HG03097 (cell line): ENCODE data around the gene POU2AF2.

Source experiments
- ATAC-seq: cut with Tn5 transposase; IDR thresholded peaks from one replicate; pipeline ENCODE4 v1.9.1; 2021; ENCODE audit not compliant: unreplicated experiment, low FRiP score

Gene POU2AF2

DNA sequence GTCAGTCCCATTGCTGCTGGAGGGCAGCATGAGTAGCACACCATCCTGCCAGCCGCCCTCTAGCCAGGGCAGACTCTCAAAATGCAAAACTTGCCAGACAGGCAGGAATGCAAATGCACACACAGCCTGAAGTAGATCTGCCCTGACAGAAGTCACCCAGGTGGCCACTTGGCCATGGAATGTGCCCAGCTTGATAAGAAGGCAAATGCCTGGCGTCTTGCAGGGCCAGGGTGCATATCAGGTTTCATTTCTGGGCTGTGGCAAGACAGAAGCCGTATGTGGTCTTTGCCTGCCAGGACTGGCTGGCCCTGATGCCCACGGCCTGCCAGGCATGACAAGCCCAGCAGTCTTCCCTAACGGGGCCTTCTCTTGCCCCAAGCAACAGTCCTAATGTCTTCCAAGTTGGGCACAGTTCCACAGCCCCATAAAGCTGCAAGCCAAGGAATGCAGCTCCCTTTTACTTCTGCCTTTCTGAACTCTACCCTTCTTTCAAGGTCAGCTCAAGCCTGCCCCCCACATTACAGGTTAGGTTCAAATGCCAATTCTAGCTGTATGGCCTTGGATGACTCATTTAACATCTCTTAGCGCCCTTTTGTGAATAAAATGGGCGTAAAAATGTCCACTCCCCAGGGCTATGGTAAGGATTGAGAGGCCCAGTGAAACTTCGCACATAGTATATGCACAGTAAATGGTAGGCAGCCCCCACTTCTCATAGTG is 82.5 kb downstream of the POU2AF2 start:
- ATAC-seq, result no peak

GRCh38 chr11:111329306-111330204 is 84.0 kb downstream of the POU2AF2 start:
- no peak for ATAC-seq

- ATAC-seq, result no peak
Measured at GRCh38 chr11:111330234-111330893, 84.8 kb downstream of the POU2AF2 start.

GRCh38 chr11:111331711-111332479 is 86.4 kb downstream of the POU2AF2 start:
- no peak for ATAC-seq

DNA sequence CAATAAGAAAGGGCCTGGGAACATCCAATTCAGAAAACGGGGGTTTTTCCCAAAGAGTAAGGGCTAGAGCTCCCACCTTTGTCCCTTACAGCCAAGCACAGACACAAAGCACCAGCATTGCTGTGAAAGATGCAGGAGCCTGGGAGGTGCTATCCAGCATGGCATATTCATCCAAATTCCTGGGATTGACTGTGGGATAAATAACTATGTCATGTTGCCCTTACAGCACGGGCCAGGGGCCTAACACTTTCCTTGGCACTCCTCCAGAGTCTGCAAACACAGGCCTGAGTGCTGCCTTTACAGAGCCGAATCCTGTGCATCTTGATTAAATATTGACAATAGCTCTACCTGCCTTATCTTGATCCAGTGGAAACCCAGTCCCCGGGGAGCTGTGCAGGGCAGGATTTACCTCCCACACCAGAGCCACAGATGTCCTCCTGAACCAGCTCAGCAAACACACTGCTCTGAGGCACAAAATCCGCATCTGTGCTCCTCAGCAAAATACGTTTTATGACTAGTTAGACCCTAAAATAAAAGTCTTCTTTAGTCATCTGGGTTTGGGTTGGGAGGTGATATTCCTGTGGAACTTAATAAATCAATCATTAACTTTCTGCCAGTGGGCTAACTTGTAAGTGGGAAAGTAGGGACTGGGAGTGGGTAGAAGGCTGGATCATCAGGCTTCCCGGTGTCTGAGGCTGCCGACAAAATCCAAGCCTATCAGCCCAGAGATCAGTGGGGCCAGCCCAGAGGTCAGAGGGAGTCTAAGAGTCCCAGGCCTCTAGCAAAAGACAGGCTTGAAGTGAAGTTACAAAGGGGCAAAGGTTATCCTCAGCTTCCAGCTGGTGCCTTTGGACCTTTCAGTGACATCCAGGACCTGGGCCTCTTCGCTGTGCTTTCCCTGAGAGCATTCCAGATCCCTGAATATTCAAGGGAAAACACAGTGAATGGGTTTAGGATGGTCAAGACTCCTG is 89.3 kb downstream of the POU2AF2 start:
- ATAC-seq, result no peak

- no peak for ATAC-seq
Measured at GRCh38 chr11:111335549-111335948, 90.0 kb downstream of the POU2AF2 start.
